ACC112 (cell line): Measurements from ENCODE around the gene SSNA1.

Experiments
- H2AFZ ChIP-seq: fragments of 200-600 bp; sonication (generic); one replicate; pipeline ENCODE4 v1.6.0; 2017; ENCODE audit warnings: antibody characterized with exemption, low read length; ENCODE audit not compliant: unreplicated experiment
- H3K27ac ChIP-seq: fragments of 200-600 bp; sonication (generic); 2 replicates; pipeline ENCODE4 v1.5.1; 2014; ENCODE audit warnings: low read depth, mild to moderate bottlenecking, antibody characterized with exemption, low read length, moderate library complexity
- H3K27me3 ChIP-seq: fragments of 200-600 bp; sonication (generic); 2 replicates; pipeline ENCODE4 v1.6.1; 2014; ENCODE audit warnings: mild to moderate bottlenecking, antibody characterized with exemption, low read length, moderate library complexity, mixed read lengths; ENCODE audit not compliant: insufficient read depth
- H3K36me3 ChIP-seq: fragments of 200-600 bp; sonication (generic); 2 replicates; pipeline ENCODE4 v1.6.1; 2016; ENCODE audit warnings: mild to moderate bottlenecking, antibody characterized with exemption, low read length, moderate library complexity, mixed read lengths; ENCODE audit not compliant: insufficient read depth
- H3K4me1 ChIP-seq: fragments of 200-600 bp; sonication (generic); one replicate; pipeline ENCODE4 v1.6.1; 2016; ENCODE audit warnings: low read length, mixed read lengths; ENCODE audit not compliant: insufficient read depth, unreplicated experiment, control insufficient read depth
- H3K4me3 ChIP-seq: fragments of 200-600 bp; sonication (generic); 2 replicates; pipeline ENCODE4 v1.5.1; 2014; ENCODE audit warnings: mild to moderate bottlenecking, low read depth, low read length
- H3K79me2 ChIP-seq: fragments of 200-600 bp; sonication (generic); one replicate; pipeline ENCODE4 v1.6.0; 2016; ENCODE audit warnings: low read length; ENCODE audit not compliant: control insufficient read depth, unreplicated experiment, insufficient read depth

Gene SSNA1

GRCh38 chr9:137189297-137190295 is 1.1 kb downstream of the SSNA1 start:
- Histone ChIP-seq H3K79me2 (peaks cover 40% of the 10 kb centered on the region), H2AFZ (no peak overlapping the region), H3K27me3 (no peaks in the 10 kb centered on the region), H3K4me1 (peaks cover 18% of the 10 kb centered on the region), H3K27ac (peak overlapping the region; percentile 86), H3K36me3 (no peaks in the 10 kb centered on the region), H3K4me3 (peak overlapping the region; percentile 80)

DNA sequence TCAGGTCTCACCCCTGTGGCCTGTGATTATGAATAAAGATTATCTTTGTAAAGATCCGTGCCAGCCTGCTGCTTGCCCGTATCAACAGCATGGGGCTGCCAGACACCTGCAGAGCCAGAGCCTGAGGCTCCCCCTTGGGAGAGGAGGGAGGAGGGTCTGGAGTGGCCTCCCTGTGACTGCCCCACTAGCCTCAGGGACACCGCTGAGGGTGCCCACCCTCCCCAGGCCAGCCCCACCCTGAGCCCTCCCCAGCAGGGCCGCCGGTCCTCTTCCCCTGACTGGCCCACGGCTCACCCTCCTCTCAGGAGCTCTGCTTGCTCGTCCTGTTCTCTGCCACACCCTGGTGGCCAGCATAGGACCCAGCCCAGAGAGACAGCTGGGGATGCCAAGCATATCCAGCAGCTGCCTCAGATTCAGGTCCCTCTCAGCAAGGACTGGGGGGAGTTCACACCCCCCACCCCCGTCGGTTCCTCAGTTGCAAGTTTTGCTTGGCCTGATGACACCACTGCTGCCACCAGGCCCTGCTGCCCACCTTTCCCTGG is 1.9 kb downstream of the SSNA1 start:
- peaks cover 40% of the 10 kb centered on the region for H3K79me2 ChIP-seq
- H3K27me3 ChIP-seq = no peaks in the 10 kb centered on the region
- H3K4me3 ChIP-seq = peak overlapping the region; percentile 80
- no peak overlapping the region for H2AFZ ChIP-seq
- H3K4me1 ChIP-seq = peaks cover 18% of the 10 kb centered on the region
- H3K27ac ChIP-seq = no peak overlapping the region
- no peaks in the 10 kb centered on the region for H3K36me3 ChIP-seq

DNA sequence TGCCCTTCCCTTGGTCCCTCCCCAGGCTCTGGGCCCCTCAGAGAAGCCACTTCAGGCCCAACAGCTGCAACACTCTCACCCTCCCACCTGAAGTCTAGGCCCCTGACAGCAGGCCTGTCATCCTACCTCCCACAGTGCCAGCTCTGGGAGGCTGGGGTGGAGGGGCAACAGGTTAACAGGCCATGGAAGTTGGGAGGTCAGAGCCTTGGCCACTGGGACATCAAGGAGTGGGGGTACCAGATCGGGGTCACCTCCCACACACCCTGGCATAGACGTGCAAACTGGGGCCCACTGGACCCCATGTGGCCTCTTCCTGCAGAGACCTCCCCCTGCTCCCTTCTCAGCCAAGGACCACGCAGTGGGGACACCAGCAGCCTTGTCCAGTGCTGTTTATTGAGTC is 2.8 kb downstream of the SSNA1 start:
- Histone ChIP-seq H3K79me2 (peaks cover 39% of the 10 kb centered on the region), H2AFZ (no peak overlapping the region), H3K36me3 (no peaks in the 10 kb centered on the region), H3K27ac (no peak overlapping the region), H3K4me1 (peaks cover 18% of the 10 kb centered on the region), H3K4me3 (no peak overlapping the region), H3K27me3 (no peaks in the 10 kb centered on the region)

DNA sequence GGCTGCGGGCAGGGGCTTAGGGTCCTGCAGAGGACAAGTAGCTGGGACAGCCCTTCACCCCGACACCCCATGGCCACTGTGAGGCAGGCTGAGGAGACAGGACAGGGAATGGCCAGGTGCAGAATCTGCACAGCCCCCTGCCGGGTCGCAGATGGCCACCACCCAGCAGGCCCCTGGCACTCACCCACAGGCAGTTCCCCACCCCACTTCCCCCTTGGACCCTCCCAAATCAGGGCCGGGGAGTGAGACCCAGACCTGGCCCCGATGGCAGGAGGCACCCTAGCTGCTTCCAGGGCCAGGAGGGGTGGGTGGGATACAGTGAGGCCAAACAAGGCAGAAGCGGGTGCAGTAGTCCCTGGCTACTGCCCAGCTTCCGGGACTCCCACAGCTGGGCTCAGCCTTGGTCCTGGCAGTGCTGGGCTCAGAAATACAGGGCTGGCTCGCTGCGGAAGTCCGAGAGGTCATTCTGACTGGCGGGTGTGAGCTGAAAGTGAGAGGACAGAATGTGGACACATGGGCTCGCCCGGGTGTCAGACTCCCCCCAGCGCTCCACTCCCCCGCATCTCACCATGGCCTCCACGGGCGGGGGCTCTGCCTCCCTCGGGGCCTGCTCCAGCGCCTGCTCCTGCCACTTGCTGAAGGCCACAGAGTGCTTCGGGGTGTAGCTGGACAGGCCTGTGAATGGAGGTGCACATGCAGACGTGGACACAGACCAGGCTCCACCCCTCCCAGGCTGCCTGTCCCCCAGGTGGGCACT is 3.4 kb downstream of the SSNA1 start:
- H3K27ac ChIP-seq = no peak overlapping the region
- H3K27me3 ChIP-seq = no peaks in the 10 kb centered on the region
- H3K36me3 ChIP-seq = no peaks in the 10 kb centered on the region
- H3K79me2 ChIP-seq = peaks cover 33% of the 10 kb centered on the region
- H2AFZ ChIP-seq = no peak overlapping the region
- H3K4me1 ChIP-seq = peaks cover 18% of the 10 kb centered on the region
- no peak overlapping the region for H3K4me3 ChIP-seq

- Histone ChIP-seq H3K36me3 (no peaks in the 10 kb centered on the region), H3K79me2 (peaks cover 28% of the 10 kb centered on the region), H3K4me3 (no peak overlapping the region), H3K27ac (no peak overlapping the region), H2AFZ (no peak overlapping the region), H3K4me1 (peaks cover 13% of the 10 kb centered on the region), H3K27me3 (no peaks in the 10 kb centered on the region)
Measured at GRCh38 chr9:137192448-137192780, 3.9 kb downstream of the SSNA1 start.

- Histone ChIP-seq H3K4me1 (peaks cover 11% of the 10 kb centered on the region), H3K27me3 (no peaks in the 10 kb centered on the region), H3K79me2 (peaks cover 24% of the 10 kb centered on the region), H3K4me3 (no peak overlapping the region), H2AFZ (no peak overlapping the region), H3K27ac (no peak overlapping the region), H3K36me3 (no peaks in the 10 kb centered on the region)
Measured at GRCh38 chr9:137192859-137193258, 4.4 kb downstream of the SSNA1 start.

DNA sequence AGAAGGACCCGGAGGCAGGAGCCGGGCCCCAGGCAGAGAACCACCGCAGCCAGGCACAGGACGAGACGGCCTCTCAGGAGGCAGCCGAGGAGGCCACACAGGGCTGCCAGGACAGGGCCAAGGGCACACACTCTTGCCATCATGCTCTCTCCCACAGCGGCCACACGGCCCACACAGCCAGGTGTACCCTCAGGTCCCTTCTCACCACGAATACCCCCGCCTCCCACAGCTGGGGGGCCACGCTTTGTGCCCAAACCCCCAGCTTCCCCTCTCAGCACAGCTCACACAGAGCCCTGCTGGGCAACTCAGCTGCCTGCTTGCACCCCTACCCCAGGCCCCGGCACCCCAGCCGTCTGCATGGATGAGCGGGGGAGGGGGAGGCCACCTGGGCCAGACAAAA is 5.3 kb downstream of the SSNA1 start:
- no peak overlapping the region for H2AFZ ChIP-seq
- H3K4me1 ChIP-seq = peaks cover 13% of the 10 kb centered on the region
- no peaks in the 10 kb centered on the region for H3K36me3 ChIP-seq
- H3K27ac ChIP-seq = no peak overlapping the region
- peaks cover 24% of the 10 kb centered on the region for H3K79me2 ChIP-seq
- no peak overlapping the region for H3K4me3 ChIP-seq
- H3K27me3 ChIP-seq = no peaks in the 10 kb centered on the region

DNA sequence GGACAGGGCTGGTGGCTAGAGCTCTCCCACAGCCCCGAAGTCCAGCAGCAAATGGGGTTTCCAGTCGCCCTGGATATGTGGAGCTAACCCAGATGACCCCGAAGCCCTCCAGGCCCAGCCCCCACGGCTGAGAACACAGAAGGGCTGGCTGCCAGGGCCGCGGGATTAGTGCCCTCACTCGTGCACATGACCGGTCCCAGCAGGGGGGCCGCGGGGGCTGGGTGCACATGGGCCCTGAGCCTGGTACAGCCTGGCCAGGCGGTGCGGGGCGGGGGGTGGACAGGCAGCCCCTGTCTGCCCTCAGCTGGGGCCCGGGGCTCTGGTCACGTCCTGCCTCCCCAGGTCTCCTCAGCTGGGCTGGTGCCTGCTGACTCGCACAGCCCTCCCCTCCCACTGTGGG is 5.9 kb downstream of the SSNA1 start:
- no peak overlapping the region for H2AFZ ChIP-seq
- no peaks in the 10 kb centered on the region for H3K36me3 ChIP-seq
- H3K79me2 ChIP-seq = peaks cover 24% of the 10 kb centered on the region
- no peak overlapping the region for H3K27ac ChIP-seq
- H3K4me3 ChIP-seq = no peak overlapping the region
- peaks cover 15% of the 10 kb centered on the region for H3K4me1 ChIP-seq
- no peaks in the 10 kb centered on the region for H3K27me3 ChIP-seq

- no peaks in the 10 kb centered on the region for H3K36me3 ChIP-seq
- H3K27me3 ChIP-seq = no peaks in the 10 kb centered on the region
- peaks cover 20% of the 10 kb centered on the region for H3K79me2 ChIP-seq
- H3K4me3 ChIP-seq = no peak overlapping the region
- no peak overlapping the region for H2AFZ ChIP-seq
- H3K4me1 ChIP-seq = peaks cover 9% of the 10 kb centered on the region
- no peak overlapping the region for H3K27ac ChIP-seq
Measured at GRCh38 chr9:137194909-137195308, 6.4 kb downstream of the SSNA1 start.

- Histone ChIP-seq H3K79me2 (peaks cover 13% of the 10 kb centered on the region), H3K27me3 (no peaks in the 10 kb centered on the region), H3K36me3 (no peaks in the 10 kb centered on the region), H3K27ac (no peak overlapping the region), H3K4me3 (no peak overlapping the region), H2AFZ (no peak overlapping the region), H3K4me1 (peaks cover 4% of the 10 kb centered on the region)
Measured at GRCh38 chr9:137195525-137196220, 7.2 kb downstream of the SSNA1 start.
